HG03469 (cell line): ENCODE measurements around the gene ZNF17.

ENCODE experiments used
- ATAC-seq: cut with Tn5 transposase; IDR thresholded peaks from one replicate; pipeline ENCODE4 v1.9.1; 2021; ENCODE audit warnings: mild to moderate bottlenecking, moderate library complexity, moderate number of reproducible peaks; ENCODE audit not compliant: unreplicated experiment

The ZNF17 gene

DNA sequence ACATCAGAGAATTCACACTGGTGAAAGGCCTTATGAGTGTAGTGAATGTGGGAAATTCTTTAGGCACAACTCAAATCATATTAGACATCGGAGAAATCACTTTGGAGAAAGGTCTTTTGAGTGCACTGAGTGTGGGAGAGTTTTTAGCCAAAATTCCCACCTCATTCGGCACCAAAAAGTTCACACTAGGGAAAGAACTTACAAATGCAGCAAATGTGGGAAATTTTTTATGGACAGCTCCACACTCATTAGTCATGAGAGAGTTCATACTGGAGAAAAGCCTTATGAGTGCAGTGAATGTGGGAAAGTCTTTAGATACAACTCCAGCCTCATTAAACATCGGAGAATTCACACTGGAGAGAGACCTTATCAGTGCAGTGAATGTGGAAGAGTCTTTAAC lies 10.1 kb downstream of the ZNF17 start:
- no peak for ATAC-seq

DNA sequence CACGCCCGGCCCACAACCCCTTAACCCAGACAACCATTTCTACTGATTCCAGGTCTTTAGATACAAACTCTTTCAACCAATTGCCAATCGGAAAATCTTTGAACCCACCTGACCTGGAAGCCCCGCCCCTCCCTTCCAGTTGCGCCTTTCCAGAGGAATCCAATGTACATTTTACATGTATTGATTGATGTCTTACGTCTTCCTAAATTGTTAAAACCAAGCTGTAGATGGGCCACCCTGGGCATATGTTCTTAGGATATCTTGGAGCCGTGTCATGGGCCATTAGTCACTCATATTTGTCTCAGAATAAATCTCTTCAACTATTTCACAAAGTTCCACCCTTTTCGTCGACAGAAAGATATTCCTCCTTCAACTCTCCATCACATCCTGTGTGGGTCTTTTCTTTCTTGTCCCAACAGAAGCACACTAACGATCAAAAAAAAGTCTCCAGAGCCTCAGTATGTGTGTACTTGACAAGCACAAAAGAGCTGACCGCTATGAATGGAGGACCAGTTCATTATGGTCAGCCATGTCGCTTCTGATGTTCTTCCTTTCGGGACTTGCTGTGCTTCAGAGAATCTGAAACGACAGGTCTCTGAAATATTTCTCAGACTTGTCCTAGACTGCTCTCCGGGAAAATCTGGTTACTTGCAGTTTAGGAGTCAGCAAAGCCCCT lies 23.6 kb downstream of the ZNF17 start:
- no peak for ATAC-seq

DNA sequence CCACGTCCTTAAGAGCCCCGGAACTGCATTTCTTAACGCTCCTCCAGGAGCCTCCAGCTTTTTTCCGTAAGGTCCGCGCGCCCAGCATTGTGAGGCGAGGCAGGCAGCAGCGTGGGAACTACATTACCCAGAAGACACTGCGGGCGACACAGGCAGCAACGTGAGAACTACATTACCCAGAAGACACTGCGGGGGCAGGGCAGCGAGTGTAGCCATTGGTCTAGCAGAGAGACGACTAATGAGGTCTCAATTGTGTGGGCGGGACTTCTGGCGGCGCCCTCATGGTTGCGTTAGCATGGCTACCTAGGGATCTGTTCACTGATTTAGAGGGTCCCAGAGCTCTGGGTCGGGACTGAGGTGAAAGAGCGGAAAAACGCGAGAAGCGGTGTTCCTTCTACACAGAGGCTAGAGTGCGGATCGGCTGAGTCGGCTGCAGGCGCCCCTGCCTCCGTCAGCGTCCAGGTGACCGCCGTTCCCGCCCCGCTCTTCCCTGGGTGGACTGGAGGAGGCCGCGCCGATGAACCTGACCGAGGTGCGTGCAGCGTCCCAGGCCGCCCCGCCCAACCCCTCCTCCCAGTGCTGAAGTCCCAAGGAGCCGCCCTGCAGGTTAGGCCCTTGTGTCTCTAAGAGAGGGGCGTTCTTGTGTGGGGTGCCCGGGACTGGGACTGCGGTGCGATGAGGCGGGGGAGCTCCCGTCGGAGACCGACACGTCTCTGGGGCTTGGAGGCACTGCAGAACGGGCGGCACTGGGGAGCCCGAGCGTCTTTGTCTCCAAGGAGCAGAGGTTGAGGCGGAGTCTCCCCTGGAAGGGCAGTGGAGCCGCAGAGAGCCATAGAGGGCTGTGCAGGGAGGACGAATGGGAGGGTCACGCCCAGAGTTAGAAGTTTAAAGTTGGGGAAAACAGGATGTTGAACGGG lies 24.4 kb downstream of the ZNF17 start, which contains the start of gene ZNF749:
Gene ZNF749 (plus strand): TSS at position 264 of the 917 bp plus-strand sequence. CDS start 254 bp downstream, at position 518.
- peak; percentile 89 for ATAC-seq

DNA sequence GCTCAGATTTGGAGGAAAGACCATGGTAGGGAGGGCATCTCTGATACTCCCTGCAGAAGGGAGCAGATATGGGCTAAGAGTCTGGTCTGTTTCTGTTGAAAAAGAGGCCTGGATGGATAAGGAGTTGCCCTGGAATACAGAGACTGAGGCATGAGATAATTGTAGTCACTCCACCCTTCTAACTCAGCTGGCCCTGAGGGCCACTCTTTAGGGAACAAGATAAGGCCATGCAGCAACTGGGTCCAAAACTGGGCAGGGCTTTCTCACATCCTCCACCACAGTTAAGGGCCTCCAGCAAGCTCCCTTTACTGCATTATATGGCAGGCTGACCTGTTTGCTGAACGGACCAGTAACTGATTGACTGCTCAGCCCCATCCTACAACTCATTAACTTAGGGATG lies 25.5 kb downstream of the ZNF17 start:
- ATAC-seq = no peak

DNA sequence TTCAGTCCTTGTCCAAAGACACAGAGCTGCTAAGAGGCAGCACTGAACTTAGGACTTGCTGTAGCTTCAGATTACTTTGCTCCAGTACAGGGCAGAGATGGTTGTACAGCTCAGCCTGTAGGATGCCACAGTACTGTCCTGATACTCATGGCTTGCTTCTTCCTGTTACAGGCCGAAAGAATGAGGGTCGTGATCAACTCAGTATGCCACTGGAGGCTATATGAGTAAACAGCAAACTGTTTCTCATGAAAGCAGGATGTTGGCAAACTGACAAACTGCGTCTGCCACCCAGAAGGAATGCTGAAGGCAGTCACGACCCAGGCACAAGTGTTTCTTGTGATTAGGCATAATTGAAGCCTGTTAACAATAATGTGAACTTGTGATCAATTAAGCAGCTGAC lies 27.0 kb downstream of the ZNF17 start:
- ATAC-seq = no peak

- no peak for ATAC-seq
These were observed 28.0 kb downstream of the ZNF17 start for GRCh38 chr19:57438925-57439324.

DNA sequence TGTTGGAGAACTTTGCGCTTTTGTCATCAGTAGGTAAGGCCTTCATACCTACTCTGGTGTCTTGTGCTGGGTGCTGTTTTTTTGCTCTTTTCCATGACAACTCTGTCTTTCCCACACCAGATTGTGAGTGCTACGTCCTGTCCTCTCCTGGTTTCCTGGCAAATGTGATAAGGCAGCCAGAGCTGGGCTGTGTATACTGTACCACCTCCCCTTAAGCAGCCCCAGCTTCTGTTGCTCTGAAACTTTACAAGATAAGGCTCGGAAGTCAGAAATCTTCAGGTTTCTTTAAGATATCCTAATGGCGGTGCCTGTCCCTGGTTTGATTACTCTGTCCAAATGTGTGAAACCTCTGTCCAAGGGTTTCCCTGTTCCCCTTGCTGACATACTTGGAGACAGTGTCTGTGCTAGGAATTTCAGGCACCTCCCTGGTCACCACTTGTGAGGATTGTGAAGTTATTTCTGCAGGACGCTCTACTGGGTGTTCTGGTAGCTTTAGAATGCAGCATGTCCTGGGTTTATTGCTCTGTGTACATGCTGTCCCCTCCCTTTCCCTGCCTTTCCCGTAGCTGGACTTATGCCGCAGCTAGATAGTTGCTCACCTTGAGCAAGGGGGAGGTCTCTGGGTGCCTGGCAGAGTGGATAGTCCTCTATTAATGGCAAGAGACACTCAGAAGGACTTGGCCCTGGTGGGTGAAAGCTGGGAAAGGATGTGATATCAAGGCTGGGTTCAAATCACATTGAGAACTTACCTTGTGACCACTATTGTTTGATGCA lies 31.2 kb downstream of the ZNF17 start:
- ATAC-seq = no peak

- ATAC-seq = no peak
These were observed 32.2 kb downstream of the ZNF17 start for GRCh38 chr19:57443121-57443696.

DNA sequence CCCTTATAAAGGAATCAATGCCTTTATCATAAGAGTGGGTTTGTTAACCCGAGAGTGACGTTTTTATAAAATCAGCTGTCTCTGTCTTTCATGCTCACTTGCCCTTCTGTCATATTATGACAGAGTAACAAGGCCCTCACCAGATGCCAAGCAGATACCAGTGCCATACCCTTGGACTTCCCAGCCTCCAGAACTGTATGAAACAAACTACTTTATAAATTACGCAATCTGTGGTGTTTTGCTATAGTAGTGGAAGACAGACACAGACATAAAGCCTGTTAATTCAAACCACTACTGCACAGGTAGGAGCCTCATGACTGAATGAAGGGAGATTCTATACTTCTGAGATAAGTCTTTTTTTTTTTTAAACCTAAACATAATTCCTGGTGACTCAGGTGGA lies 41.3 kb downstream of the ZNF17 start:
- ATAC-seq = no peak

DNA sequence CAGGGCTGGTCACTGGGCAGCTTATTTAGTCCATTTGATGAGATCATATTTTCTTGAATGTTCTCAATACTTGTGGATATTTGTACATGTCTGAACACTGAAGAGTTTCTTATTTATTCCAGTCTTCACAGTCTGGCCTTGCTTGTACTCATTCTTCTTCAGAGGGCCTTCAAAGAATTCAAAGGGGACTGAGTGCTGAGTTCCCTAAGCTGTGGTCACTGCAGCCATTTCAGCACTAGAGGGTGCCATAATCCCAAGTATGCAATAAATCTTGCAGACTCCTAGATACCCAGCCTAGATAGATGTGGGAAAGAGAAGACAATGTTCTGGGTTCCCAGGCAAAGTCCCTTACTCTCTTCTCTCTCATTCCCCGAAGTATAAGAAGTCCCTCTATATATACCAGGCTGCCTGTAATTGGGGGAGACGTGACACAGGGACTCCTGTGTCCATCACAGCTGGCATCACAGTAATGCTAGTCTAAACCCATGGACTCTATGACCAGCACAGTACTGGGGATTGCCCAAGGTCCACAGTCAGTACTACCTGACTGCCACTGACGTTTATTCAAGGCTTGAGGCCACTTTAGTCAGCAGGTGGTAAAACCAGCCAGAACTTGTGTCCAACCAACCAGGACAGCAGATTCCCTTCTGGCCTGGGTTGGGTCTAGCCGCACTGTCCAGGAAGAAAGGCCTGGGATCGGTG lies 54.9 kb downstream of the ZNF17 start:
- no peak for ATAC-seq

DNA sequence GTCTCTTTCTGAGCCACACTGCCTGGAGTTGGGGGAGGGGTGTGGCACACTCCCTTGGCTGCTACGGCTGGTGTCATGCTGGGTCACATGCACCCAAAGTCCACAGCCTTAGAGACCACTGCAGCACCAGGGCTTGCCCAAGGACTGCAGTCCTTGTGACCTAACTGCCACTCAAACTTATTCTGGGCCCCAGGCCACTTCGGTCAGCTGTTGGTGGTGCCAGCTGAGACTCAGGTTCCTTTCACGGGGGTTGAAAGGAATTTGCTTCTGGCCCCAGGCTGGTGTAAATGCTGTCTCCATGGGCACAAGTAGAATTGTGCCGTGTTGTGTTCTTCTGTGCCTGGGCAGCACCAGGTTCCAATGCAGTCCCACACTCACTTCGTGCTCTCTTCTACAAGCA lies 55.5 kb downstream of the ZNF17 start:
- ATAC-seq = no peak
